ENCODE results near the gene KBTBD4.
"Not testable (repeated sequence)": the region's sequence is repeated elsewhere in the genome, so short reads cannot be mapped to it uniquely, and the experiment has no call there.

The KBTBD4 gene

DNA sequence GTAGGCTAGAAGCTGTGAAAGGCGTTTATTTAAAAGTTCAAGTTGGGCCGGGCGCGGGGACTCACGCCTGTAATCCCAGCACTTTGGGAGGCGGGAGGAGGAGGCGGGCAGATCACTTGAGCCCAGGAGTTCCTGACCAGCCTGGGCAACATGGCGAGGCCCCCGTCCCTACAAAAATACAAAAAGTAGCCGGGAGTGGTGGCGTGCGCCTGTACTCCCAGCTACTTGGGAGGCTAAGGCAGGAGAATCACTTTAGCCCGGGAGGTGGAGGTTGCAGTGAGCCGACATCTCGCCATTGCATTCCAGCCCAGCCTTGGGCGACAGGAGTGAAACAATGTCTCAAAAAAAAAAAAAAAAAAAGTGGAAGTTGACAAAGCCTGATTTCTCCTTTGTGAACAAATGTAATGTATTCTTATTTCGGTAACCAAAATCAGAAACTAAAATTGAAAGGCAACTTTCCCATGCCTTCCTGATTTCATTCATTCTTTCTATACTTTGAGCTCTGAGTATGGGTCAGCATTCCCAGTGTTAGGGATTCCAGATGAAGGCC, 12.5 kb downstream of the KBTBD4 start:
- ChIA-PET POLR2A (no interaction called here), CTCF (interaction anchor here (1.0 to 5.4 kb wide), 2 partner anchors 11 to 12 kb away, joined by 6 to 43 read pairs; partner anchors contain the start of genes CELF1, KBTBD4 and NDUFS3)
- TF ChIP-seq, protein P1, sequence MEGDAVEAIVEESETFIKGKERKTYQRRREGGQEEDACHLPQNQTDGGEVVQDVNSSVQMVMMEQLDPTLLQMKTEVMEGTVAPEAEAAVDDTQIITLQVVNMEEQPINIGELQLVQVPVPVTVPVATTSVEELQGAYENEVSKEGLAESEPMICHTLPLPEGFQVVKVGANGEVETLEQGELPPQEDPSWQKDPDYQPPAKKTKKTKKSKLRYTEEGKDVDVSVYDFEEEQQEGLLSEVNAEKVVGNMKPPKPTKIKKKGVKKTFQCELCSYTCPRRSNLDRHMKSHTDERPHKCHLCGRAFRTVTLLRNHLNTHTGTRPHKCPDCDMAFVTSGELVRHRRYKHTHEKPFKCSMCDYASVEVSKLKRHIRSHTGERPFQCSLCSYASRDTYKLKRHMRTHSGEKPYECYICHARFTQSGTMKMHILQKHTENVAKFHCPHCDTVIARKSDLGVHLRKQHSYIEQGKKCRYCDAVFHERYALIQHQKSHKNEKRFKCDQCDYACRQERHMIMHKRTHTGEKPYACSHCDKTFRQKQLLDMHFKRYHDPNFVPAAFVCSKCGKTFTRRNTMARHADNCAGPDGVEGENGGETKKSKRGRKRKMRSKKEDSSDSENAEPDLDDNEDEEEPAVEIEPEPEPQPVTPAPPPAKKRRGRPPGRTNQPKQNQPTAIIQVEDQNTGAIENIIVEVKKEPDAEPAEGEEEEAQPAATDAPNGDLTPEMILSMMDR (IDR thresholded peaks at IDR 0.05; ENCODE audit: control extremely low read depth, extremely low read depth, low read depth, missing control alignments) = no peak
- no peak for DNase-seq (ENCODE audit: extremely low spot score)

DNA sequence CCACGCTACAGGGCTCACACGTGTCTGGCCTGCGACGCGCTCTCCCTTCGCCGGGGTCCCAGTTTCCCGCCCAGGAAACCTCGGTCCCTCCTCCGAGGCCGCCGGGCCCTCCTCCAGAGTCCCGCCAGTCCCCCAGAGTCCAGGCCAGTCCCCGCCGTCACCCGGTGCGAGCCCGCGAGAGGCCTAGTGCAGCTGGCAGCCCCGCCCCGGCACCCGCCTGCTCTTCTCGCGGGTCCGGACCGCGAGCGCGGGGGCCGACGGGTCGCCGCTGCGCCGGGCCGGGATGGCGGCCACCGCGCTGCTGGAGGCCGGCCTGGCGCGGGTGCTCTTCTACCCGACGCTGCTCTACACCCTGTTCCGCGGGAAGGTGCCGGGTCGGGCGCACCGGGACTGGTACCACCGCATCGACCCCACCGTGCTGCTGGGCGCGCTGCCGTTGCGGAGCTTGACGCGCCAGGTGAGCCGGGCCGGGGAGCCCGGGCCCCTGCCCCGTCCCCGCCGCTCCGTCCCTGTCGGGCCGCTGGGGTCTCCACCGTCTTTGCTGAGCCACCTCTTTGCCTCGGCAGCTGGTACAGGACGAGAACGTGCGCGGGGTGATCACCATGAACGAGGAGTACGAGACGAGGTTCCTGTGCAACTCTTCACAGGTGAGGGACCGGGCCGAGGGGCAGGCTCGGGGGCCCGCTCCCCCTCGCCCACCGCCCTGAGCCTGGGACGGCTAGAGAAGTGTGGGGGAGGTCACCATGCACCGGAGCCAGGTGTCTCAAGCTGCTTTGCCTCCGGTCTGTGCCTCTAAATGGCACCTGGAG, 13.2 kb downstream of the KBTBD4 start, which contains the start of gene PTPMT1:
TSS of gene PTPMT1 (plus strand) at position 260 of the 809 bp plus-strand sequence. CDS start at position 284, 24 bp downstream.
- CTCF ChIA-PET = interaction anchor here (1.0 to 5.4 kb wide), 6 partner anchors 11 to 207 kb away, joined by 3 to 43 read pairs (median 5); partner anchors contain the start of genes CELF1, KBTBD4 and NDUFS3
- TF ChIP-seq, protein P1 (IDR thresholded peaks at IDR 0.05; ENCODE audit: control extremely low read depth, extremely low read depth, low read depth, missing control alignments) = no peak
- POLR2A ChIA-PET = interaction anchor here (0.5 kb wide), 1 partner anchor 36 kb away, joined by 3 read pairs; no protein-coding TSS in a partner anchor
- peak; percentile 88 for DNase-seq (ENCODE audit: extremely low spot score)

DNA sequence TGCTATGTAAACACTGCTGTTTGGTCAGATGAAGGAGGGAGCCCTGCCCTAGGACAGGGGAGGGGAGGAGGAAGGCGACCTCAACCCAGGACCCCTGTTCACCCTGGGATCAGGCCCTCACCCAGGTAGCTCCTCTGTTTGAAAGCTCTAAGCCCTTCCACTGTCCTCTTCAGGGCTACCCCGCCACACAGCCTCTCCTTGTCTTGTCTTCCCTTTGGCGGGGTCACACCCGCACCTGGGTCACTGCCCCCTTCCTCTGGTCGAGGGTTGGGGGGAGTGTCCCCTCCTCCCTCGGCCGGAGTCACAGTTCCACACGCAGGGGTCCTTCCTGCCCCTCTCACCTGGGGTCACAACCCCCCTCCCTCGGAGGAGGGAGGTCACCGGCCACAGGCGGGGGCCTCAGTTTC, 13.8 kb downstream of the KBTBD4 start:
- TF ChIP-seq, protein P1 (IDR thresholded peaks at IDR 0.05; ENCODE audit: control extremely low read depth, extremely low read depth, low read depth, missing control alignments) = no peak
- ChIA-PET CTCF (interaction anchor here (0.9 to 5.4 kb wide), 6 partner anchors 10 to 207 kb away, joined by 3 to 43 read pairs (median 4); partner anchors contain the start of genes CELF1, KBTBD4 and NDUFS3), POLR2A (interaction anchor here (0.5 to 0.6 kb wide), 2 partner anchors 36 to 95 kb away, joined by 3 read pairs; no protein-coding TSS in a partner anchor)
- DNase-seq (ENCODE audit: extremely low spot score) = no peak

DNA sequence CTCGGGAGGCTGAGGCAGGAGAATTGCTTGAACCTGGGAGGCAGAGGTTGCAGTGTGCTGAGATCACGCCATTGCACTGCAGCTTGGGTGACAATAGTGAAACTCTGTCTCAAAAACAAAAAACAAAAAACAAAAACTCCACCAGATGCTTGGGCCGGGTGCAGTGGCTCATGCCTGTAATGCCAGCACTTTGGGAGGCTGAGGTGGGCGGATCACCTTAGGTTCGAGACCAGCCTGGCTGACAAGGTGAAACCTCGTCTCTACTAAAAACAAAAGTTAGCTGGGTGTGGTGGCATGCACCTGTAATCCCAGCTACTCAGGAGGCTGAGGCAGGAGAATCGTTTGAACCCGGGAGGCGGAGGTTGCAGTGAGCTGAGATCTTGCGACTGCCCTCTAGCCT, 14.4 kb downstream of the KBTBD4 start:
- POLR2A ChIA-PET = interaction anchor here (0.6 to 0.7 kb wide), 2 partner anchors 95 to 146 kb away, joined by 3 to 5 read pairs; no protein-coding TSS in a partner anchor

DNA sequence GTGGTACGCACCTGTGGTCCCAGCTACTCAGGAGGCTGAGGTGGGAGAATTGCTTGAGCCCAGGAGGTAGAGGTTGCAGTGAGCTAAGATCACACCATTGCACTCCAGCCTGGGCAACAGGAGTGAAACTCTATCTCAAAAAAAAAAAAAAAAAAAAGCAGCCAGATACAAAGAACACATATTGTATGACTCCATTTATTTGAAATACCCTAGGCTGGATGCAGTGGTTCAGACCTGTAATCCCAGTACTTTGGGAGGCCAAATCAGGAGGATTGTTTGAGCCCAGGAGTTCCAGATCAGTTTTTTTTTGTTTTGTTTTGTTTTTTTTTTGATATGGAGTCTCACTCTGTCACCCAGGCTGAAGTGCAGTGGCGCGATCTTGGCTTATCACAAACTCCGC, 16.4 kb downstream of the KBTBD4 start:
- DNase-seq (ENCODE audit: extremely low spot score); CTCF ChIA-PET; POLR2A ChIA-PET: not testable (repeated sequence)

More for the DNA sequence above, 14.4 kb downstream of the KBTBD4 start:
- CTCF ChIA-PET = interaction anchor here (0.9 to 5.4 kb wide), 7 partner anchors 9 to 208 kb away, joined by 3 to 43 read pairs (median 4); partner anchors contain the start of genes CELF1, KBTBD4 and NDUFS3
- DNase-seq (ENCODE audit: extremely low spot score) = not testable (repeated sequence)

DNA sequence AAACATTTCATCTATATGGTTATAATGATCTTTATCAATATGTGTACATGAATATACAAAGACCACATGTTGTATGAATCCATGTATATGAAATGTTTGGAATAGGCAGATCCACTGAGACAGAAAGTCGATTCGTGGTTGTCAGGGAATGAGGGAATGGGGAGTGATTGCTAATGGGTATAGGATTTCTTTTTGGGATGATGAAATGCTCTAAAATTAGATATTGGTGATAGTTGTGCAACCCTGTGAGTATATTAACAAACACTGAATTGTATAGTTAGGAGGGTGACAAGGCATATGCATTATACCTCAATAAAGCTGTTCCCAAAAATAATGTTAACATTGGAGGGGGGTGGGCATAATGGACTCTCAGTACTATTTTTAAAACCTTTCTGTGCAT, 18.3 kb downstream of the KBTBD4 start:
- CTCF ChIA-PET = interaction anchor here (1.6 kb wide), 1 partner anchor 18 kb away, joined by 4 read pairs; the partner anchor contains the start of gene KBTBD4
- no peak for DNase-seq (ENCODE audit: extremely low spot score)
- POLR2A ChIA-PET = no interaction called here
- TF ChIP-seq, protein P1 (IDR thresholded peaks at IDR 0.05; ENCODE audit: control extremely low read depth, extremely low read depth, low read depth, missing control alignments) = no peak

DNA sequence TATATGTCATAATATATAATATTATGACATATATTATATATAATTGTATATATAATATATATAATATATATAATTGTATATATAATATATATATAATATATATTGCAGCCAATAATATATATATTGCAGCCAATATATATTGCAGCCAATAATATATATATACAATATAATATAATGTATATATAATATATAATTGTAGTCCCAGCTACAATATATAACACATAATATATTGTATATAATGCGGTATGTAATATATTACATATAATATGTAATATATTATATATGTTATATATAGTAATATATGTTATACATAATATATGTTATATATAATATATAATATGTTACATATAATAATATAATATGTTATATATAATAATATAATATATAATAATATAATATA, 20.1 kb downstream of the KBTBD4 start:
- POLR2A ChIA-PET = no interaction called here
- TF ChIP-seq, protein P1 (IDR thresholded peaks at IDR 0.05; ENCODE audit: control extremely low read depth, extremely low read depth, low read depth, missing control alignments) = no peak

DNA sequence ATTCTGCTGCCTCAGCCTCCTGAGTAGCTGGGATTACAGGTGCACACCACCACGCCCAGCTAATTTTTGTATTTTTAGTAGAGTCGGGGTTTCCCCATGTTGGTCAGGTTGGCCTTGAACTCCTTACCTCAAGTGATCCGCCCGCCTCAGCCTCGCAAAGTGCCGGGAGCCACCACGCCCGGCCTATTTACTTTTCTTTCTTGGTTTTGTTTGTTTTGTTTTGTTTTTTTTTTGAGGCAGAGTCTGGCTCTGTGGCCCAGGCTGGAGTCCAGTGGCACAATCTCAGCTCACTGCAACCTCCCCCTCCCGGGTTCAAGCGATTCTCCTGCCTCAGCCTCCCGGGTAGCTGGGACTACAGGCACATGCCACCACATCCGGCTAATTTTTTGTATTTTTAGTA, 21.8 kb downstream of the KBTBD4 start:
- CTCF ChIA-PET = interaction anchor here (0.8 to 4.5 kb wide), 4 partner anchors 9 to 145 kb away, joined by 3 to 43 read pairs (median 5); partner anchors contain the start of gene PTPMT1
- POLR2A ChIA-PET; DNase-seq (ENCODE audit: extremely low spot score): not testable (repeated sequence)

More for the DNA sequence above, 20.1 kb downstream of the KBTBD4 start:
- no peak for DNase-seq (ENCODE audit: extremely low spot score)
- CTCF ChIA-PET = interaction anchor here (1.2 kb wide), 1 partner anchor 18 kb away, joined by 4 read pairs; no protein-coding TSS in a partner anchor

Measured in GM10248 (cell line).